Brain microvascular endothelial cell (primary cell): ENCODE results near the gene TCF3.

ENCODE experiments used
- DNase-seq: peaks from one replicate; pipeline ENCODE4 v3.0.0-alpha.2; 2020
- H3K27ac ChIP-seq: fragments of 250-450 bp; sonication (Bioruptor Pico); 2 replicates; pipeline ENCODE4 v1.5.1; 2020; ENCODE audit warnings: mild to moderate bottlenecking, moderate library complexity
- H3K27me3 ChIP-seq: fragments of 250-450 bp; sonication (Bioruptor Pico); replicated peaks from 2 replicates; pipeline ENCODE4 v1.5.1; 2020; ENCODE audit warnings: mild to moderate bottlenecking
- H3K36me3 ChIP-seq: fragments of 250-450 bp; sonication (Bioruptor Pico); replicated peaks from 2 replicates; pipeline ENCODE4 v1.5.1; 2020; ENCODE audit warnings: mild to moderate bottlenecking
- H3K4me3 ChIP-seq: 2 replicates; pipeline ENCODE4 v1.5.1; 2011; ENCODE audit warnings: low read depth, mild to moderate bottlenecking, control low read depth, low read length, moderate library complexity
- in situ Hi-C: cut with HindIII; loops from 2 replicates; pipeline ENCODE4 v1.10.0; 2017; ENCODE audit warnings: low sequenced_read_pairs, low pct_ligation_motif_present
- TF ChIP-seq, protein P1 (sequence below): IDR thresholded peaks from 2 replicates; pipeline ENCODE4 v1.5.1; 2011; ENCODE audit warnings: low read depth, mild to moderate bottlenecking, moderate library complexity, low read length, control low read depth, inconsistent platforms; ENCODE audit errors: missing control alignments

Gene TCF3

DNA sequence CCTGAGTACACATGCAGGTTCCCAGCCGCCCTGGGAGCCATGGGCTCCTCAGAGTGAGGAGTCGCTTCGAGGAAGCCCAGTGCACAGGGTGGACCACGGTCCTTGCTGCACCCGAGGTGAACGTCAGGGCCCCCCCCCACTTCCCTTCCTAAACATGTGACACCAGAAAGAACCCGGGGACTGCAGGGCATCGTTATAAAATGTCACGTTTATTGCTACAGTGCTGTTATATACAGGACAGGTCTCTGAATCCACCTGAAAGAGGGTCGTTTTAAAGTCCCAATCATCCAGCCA lies 43.4 kb downstream of the TCF3 start:
- Histone ChIP-seq H3K27me3 (no peaks in the 10 kb centered on the region), H3K36me3 (peaks cover 25% of the 10 kb centered on the region), H3K4me3 (no peak overlapping the region), H3K27ac (no peak overlapping the region)
- TF ChIP-seq, protein P1, sequence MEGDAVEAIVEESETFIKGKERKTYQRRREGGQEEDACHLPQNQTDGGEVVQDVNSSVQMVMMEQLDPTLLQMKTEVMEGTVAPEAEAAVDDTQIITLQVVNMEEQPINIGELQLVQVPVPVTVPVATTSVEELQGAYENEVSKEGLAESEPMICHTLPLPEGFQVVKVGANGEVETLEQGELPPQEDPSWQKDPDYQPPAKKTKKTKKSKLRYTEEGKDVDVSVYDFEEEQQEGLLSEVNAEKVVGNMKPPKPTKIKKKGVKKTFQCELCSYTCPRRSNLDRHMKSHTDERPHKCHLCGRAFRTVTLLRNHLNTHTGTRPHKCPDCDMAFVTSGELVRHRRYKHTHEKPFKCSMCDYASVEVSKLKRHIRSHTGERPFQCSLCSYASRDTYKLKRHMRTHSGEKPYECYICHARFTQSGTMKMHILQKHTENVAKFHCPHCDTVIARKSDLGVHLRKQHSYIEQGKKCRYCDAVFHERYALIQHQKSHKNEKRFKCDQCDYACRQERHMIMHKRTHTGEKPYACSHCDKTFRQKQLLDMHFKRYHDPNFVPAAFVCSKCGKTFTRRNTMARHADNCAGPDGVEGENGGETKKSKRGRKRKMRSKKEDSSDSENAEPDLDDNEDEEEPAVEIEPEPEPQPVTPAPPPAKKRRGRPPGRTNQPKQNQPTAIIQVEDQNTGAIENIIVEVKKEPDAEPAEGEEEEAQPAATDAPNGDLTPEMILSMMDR = no peak
- in situ Hi-C loops = no loop called here
- no peak for DNase-seq

DNA sequence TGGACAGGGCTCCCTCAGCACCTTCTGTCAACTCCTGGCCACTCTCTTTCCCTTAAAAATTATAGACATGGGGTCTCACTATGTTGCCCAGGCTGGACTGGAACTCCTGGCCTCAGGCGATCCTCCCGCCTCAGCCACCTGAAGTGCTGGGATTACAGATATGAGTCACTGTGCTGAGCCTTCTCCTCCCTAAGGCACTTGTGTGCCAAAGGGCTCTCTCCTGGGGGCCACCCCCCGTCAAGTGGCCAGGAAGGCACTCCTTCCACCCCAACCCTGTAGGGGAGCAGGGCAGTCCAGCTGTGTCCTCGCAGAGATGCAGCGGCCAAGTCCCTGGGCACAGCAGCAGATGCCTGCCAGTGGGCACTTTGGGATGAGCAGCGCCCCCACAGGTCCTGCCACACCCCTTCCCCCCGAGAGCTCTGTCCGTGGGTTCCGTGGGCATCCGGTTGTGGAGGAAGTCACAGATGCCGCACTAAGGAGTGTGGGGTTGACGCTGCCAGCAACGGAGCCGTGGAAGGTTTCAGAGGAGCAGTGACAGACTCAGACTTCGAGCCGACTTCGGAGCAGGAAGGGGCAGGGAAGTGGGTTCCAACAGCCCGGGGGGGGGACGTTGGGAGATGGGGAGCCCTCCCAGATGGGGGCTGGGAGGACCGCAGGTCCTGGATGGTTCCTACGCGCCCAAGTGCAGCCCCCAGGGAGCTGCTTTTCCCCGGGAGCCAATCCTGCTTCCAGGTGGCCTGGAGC lies 43.9 kb downstream of the TCF3 start:
- no peak for DNase-seq
- H3K36me3 ChIP-seq = peaks cover 19% of the 10 kb centered on the region
- TF ChIP-seq, protein P1 = no peak
- no peaks in the 10 kb centered on the region for H3K27me3 ChIP-seq
- H3K27ac ChIP-seq = no peak overlapping the region
- H3K4me3 ChIP-seq = no peak overlapping the region
- in situ Hi-C loops = no loop called here

- no peak for DNase-seq
- Histone ChIP-seq H3K27ac (peak overlapping the region; percentile 85), H3K36me3 (peaks cover 9% of the 10 kb centered on the region), H3K27me3 (no peaks in the 10 kb centered on the region), H3K4me3 (peak overlapping the region; percentile 91)
- TF ChIP-seq, protein P1 = no peak
- in situ Hi-C loops = no loop called here
These were observed 46.2 kb downstream of the TCF3 start for GRCh38 chr19:1606138-1606651.

- in situ Hi-C loops = no loop called here
- Histone ChIP-seq H3K27me3 (no peaks in the 10 kb centered on the region), H3K4me3 (peak within 1 kb of the TSS; percentile 91), H3K27ac (peak within 1 kb of the TSS; percentile 85), H3K36me3 (peaks cover 5% of the 10 kb centered on the region)
- TF ChIP-seq, protein P1 = peak; percentile 75
- peak; percentile 93 for DNase-seq
These were observed 46.9 kb downstream of the TCF3 start, which contains the start of gene UQCR11 for GRCh38 chr19:1605236-1606137. TSS of gene UQCR11 (minus strand) at chr19:1605462. CDS start at chr19:1605409, 53 bp downstream.

- H3K4me3 ChIP-seq = no peak overlapping the region
- in situ Hi-C loops = no loop called here
These were observed 50.2 kb downstream of the TCF3 start for GRCh38 chr19:1602091-1602707.

More at GRCh38 chr19:1602091-1602707, 50.2 kb downstream of the TCF3 start:
- TF ChIP-seq, protein P1 = no peak
- Histone ChIP-seq H3K27ac (no peak overlapping the region), H3K36me3 (peaks cover 20% of the 10 kb centered on the region), H3K27me3 (no peaks in the 10 kb centered on the region)
- DNase-seq = no peak
